GM19099 (cell line): ENCODE measurements around the gene SFXN5.
A peak's percentile ranks its signal among the peaks of the same experiment; 100 is the strongest.

Source experiments
- POLR2A ChIP-seq: IDR thresholded peaks from 3 replicates; pipeline ENCODE4 v1.6.1; 2011; ENCODE audit warnings: low read depth; ENCODE audit not compliant: insufficient read length; ENCODE audit errors: extremely low read depth

The SFXN5 gene

DNA sequence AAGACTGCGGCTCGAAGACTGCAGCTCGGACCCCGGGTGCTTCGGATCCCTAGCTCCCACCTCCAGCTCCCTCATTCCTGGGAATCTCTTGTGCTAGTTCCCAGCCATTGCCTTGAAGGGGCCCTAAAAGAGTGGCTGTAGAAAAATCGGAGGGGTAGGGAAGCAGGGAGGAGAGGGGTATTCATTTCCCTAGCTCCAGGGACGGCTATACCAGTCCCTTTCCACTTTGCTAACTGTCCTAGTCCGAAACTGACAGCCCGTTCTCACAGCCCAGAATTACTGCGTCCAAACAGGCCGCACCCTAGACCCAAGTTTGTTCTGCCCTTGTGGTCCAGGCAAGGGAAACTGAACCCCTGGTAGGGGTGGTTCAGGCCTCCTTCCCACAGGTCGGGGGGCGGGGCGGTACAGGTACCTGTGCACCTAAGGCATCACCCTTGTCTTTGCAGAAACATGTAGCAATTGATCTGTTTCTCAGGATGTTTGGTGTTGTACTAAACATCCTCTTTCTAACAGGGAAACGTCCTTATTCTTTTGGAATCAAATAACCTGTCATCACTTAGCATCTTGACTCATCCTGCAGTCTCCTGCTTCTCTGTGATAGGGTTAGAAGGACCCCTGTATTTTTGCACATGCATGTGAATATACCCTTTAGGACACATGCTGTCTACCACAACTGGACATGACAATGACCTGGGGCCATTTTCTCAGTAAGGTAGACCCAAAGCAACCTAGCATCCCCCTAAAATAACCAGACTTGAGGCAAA lies 150.2 kb downstream of the SFXN5 start:
- no peak for TF ChIP-seq POLR2A

DNA sequence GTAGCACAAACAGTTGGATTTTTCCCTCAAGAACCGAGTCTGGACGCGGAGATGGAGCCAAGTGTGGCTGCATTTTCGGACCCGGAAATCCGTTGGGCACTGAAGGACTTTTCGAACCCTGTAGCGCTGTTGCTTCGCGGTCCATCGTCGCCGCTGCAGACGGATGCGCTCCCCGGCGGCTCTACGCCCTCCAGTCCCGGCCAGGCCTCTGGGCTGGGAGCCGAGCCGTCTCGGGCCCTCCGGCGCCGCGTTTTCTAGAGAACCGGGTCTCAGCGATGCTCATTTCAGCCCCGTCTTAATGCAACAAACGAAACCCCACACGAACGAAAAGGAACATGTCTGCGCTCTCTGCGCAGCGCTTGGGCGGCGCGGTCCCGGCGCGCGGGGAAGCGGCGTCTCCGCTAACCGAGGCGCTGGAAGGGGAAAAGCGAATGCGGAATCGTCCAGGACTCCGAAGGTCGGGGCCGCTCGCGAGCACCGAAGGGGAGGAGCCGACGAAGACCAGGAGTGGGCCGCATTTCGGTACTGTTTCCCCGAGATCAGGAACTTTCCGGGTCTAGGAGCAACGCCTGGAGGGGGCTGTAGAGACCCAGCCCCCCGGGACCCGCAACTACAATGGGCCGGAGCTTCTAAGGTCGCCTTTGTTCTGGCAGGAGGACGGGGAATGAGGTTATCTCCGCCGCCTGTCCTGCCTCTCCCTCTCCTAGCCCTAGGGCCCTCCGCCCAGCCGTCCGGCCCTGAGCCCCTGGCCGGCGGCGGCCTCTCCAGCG lies 151.0 kb downstream of the SFXN5 start:
- TF ChIP-seq POLR2A, result no peak

- no peak for TF ChIP-seq POLR2A
Observed at GRCh38 chr2:72919414-72920317, 151.8 kb downstream of the SFXN5 start.

DNA sequence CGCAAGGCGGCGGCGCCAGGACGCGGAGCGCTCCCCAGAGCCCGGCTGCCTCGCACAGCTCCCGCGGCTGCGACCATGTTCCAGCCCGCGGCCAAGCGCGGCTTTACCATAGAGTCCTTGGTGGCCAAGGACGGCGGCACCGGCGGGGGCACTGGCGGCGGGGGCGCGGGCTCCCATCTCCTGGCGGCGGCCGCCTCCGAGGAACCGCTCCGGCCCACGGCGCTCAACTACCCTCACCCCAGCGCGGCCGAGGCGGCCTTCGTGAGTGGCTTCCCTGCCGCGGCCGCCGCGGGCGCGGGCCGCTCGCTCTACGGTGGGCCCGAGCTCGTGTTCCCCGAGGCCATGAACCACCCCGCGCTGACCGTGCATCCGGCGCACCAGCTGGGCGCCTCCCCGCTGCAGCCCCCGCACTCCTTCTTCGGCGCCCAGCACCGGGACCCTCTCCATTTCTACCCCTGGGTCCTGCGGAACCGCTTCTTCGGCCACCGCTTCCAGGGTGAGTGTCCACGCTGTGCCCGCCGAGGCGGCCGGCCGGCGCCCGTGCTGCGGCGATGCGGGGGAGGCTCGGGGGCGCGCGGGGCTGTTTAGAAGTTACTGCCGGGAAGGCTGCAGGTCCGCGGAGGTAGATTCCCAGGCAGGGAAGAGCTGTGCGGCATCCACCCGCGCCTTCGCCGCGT lies 153.5 kb downstream of the SFXN5 start:
- TF ChIP-seq POLR2A, result no peak

DNA sequence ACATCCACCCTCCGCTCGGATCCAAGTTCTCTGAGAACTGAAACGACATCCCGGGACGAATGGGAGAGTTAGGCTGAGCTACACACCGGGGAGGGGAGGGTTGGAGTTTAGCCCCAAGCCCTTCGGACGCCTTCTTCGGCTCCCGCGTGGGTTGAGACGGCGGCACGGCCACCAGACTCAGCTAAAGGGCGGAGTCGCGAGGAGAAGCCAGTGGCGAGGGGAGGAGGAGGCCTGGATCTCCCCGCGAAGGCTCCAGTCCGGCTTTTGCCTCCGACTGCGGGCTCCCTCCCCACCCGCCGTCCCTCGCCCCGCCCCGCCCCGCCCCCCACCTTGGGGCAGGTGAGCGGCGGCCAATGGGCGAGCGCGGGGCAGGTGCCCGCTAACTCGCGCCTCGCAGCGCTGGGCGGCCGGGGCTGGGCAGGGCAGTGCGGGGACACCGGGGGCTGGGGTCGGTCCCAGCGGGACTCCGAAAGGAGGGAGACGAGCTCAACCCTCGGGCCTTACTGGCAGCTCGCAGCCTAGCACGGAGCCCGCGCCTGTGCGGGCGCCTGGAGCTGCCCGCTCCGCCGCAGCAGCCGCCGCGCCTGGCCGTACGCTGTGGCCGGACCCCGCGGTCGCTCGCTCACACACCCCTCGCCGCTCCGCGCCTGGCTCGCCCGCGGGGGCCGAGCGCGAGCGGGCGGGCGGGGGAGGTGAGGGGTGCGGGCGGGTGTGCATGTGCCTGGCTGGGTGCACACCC lies 154.2 kb downstream of the SFXN5 start, which contains the start of gene EMX1:
TSS of gene EMX1 (plus strand) at position 382 of the 739 bp plus-strand sequence. CDS start at position 716, 334 bp downstream.
- peak; percentile 55 for TF ChIP-seq POLR2A

DNA sequence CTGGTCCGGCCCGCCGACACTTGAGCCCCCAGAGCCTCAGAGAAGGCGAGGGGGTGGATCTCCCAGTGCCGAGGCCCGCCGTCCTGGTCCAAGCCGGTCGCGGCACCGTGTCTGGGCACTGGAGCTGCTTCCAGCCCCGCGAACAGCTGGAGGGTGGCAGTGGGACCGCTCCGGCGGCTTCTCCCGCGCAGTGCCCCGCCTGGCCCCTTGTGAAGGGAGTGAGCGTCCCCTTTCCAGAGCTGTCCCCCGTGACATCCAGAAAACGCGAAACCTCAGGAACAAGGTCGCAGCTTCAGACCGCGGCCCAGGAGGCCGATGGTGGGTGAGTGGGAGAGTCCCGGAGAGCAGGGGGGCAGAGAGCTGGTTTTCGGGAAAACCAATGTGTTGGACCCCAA lies 154.8 kb downstream of the SFXN5 start:
- TF ChIP-seq POLR2A, result no peak

DNA sequence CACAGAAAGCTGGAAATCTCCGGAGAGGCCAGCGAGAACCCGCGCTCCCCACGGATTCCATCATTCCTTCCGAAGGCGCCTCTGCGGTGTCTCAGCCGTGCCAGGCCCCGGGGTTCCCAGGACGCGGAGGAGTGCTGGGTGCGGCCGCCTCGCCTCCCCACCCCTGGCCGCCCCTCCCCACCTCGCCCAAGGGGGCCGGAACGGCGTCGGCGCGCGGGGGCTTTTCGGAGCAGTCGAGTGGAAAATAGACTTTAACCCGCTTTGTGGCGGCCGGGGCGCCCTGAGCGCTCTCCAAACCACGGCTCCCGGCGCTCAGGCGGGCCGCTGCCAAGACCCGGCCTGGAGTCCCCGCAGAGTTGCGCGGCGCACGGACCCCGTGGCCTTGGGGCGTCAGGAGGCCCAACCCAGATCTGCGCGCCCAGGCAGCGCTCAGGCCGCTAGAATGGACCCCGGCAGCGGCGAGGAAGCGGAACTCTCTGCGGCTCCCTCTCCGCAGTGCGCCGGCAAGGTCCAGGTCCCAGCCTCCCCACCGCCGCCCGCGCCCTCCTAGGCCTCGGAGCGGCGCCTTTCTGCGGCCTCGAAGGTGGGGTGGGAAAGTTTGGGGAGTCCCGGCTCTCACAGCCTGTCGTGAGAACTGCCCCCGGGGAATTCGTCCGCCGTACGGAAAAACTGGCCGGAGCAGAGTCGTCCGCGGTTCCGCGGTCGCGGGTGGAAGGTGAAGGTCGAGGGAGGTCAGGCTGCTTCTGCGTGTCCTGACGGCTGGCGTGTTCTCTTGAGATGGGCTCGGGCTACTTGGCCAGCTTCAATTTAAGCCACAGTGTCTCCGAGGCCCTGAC lies 155.4 kb downstream of the SFXN5 start:
- TF ChIP-seq POLR2A, result peak; percentile 34

DNA sequence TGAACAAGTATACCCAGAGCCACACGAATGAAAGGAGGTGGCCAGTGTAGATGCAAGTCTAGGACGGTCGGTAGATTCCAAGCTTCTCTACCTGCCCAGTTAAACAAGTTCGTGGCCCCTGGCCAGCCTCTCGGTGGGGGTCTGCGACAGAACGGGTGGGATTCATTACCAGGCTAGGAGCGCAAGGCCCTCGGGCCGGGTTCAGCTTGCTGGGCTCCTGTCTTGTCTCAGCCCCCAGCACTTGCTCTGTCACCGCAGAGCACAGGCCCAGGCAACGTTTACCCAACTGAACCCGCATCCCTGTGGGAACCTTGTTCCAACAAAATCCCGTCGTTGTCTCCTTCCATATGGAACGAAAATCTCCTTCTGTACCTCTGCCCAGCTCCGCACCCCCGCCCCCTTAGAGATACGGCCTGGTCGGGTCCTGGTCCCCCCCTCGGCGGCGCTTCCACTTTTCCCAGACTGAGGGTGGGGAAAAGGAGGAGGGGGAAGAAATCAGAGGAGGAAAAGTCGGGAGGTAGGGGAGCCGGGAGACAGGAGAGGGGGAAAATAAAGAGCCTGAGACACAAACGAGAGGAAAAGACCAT lies 156.1 kb downstream of the SFXN5 start:
- peak; percentile 4 for TF ChIP-seq POLR2A

GRCh38 chr2:72914589-72915319 lies 156.8 kb downstream of the SFXN5 start:
- no peak for TF ChIP-seq POLR2A

DNA sequence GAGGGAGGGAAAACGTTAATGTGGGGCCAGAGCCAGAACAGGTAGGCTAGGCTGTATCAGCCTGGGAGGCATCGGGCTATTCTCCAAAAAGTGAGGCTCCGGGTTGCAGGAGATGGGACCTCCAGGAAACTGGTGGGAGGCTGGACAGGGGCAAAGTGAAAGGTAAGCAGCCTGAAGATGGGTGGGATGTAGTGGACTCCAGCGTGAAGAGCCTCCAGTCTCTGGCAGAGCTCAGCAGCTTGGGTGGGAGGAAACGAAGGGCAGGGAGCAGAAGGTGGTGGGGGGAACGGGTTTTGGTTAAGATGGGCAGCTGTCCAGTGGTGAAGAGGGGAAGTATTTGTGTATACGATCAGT lies 157.3 kb downstream of the SFXN5 start:
- no peak for TF ChIP-seq POLR2A

- no peak for TF ChIP-seq POLR2A
Observed at GRCh38 chr2:72913486-72914205, 157.9 kb downstream of the SFXN5 start.
